H9 (cell line): Measurements from ENCODE around the gene PTPRS. TPM values are rescaled to one million over a fixed set of nuclear protein-coding genes. Genes with fewer than 3 reads are reported as not detected.

Experiments used
- DNase-seq: peaks from one replicate; pipeline ENCODE4 v3.0.0-alpha.2; 2017
- H2AFZ ChIP-seq: one replicate; pipeline ENCODE4 v1.6.1; 2013; ENCODE audit warnings: mild to moderate bottlenecking, low read length, control low read depth, moderate library complexity
- H2AK5ac ChIP-seq: 2 replicates; pipeline ENCODE4 v1.6.1; 2013; ENCODE audit warnings: low read length, control low read depth, mixed read lengths; ENCODE audit not compliant: insufficient read length
- H2BK120ac ChIP-seq: one replicate; pipeline ENCODE4 v1.6.1; 2013; ENCODE audit warnings: low read depth, mild to moderate bottlenecking, low read length, control low read depth, inconsistent platforms; ENCODE audit not compliant: poor library complexity, severe bottlenecking
- H2BK12ac ChIP-seq: 2 replicates; pipeline ENCODE4 v1.6.1; 2013; ENCODE audit warnings: low read length, control low read depth, mixed read lengths, low read depth; ENCODE audit not compliant: insufficient read length
- H2BK15ac ChIP-seq: 2 replicates; pipeline ENCODE4 v1.6.1; 2013; ENCODE audit warnings: low read depth, low read length, control low read depth
- H2BK20ac ChIP-seq: one replicate; pipeline ENCODE4 v1.6.1; 2013; ENCODE audit warnings: low read depth, mild to moderate bottlenecking, low read length, control low read depth, inconsistent platforms; ENCODE audit not compliant: poor library complexity, severe bottlenecking
- H2BK5ac ChIP-seq: 2 replicates; pipeline ENCODE4 v1.6.1; 2013; ENCODE audit warnings: low read length, control low read depth, mixed read lengths; ENCODE audit not compliant: insufficient read length
- H3K14ac ChIP-seq: 2 replicates; pipeline ENCODE4 v1.6.1; 2013; ENCODE audit warnings: low read length, control low read depth; ENCODE audit not compliant: insufficient read depth
- H3K18ac ChIP-seq: 2 replicates; pipeline ENCODE4 v1.6.1; 2013; ENCODE audit warnings: low read depth, mild to moderate bottlenecking, mixed read lengths, low read length, control low read depth; ENCODE audit not compliant: insufficient read length
- H3K23ac ChIP-seq: 2 replicates; pipeline ENCODE4 v1.6.1; 2013; ENCODE audit warnings: low read length, control low read depth, mixed read lengths, low read depth; ENCODE audit not compliant: insufficient read length
- H3K23me2 ChIP-seq: 2 replicates; pipeline ENCODE4 v1.6.1; 2013; ENCODE audit warnings: low read depth, mild to moderate bottlenecking, mixed read lengths, low read length, control low read depth; ENCODE audit not compliant: insufficient read length, poor library complexity, severe bottlenecking
- H3K27ac ChIP-seq: 2 replicates; pipeline ENCODE4 v1.5.1; 2013; ENCODE audit warnings: low read length, control low read depth, mixed read lengths, low read depth; ENCODE audit not compliant: insufficient read length
- H3K27me3 ChIP-seq: 2 replicates; pipeline ENCODE4 v1.6.1; 2013; ENCODE audit warnings: low read length, control low read depth, inconsistent platforms; ENCODE audit not compliant: insufficient read depth
- H3K4ac ChIP-seq: 2 replicates; pipeline ENCODE4 v1.6.1; 2013; ENCODE audit warnings: low read depth, mild to moderate bottlenecking, control low read depth, inconsistent platforms, low read length, moderate library complexity
- H3K4me1 ChIP-seq: 2 replicates; pipeline ENCODE4 v1.6.1; 2013; ENCODE audit warnings: low read length, control low read depth, inconsistent platforms; ENCODE audit not compliant: insufficient read depth
- H3K4me2 ChIP-seq: 2 replicates; pipeline ENCODE4 v1.6.1; 2013; ENCODE audit warnings: low read length, control low read depth, mixed read lengths; ENCODE audit not compliant: insufficient read length, insufficient read depth
- H3K56ac ChIP-seq: 2 replicates; pipeline ENCODE4 v1.6.1; 2013; ENCODE audit warnings: low read depth, mild to moderate bottlenecking, mixed read lengths, low read length, control low read depth; ENCODE audit not compliant: insufficient read length
- H3K79me1 ChIP-seq: 2 replicates; pipeline ENCODE4 v1.6.1; 2013; ENCODE audit warnings: low read depth, mild to moderate bottlenecking, moderate library complexity, low read length, control low read depth, inconsistent platforms; ENCODE audit not compliant: insufficient read depth, poor library complexity, severe bottlenecking
- H3K79me2 ChIP-seq: 2 replicates; pipeline ENCODE4 v1.6.1; 2013; ENCODE audit warnings: low read length, control low read depth, inconsistent platforms; ENCODE audit not compliant: insufficient read depth
- H3K9ac ChIP-seq: 2 replicates; pipeline ENCODE4 v1.6.1; 2013; ENCODE audit warnings: low read length, control low read depth, mixed read lengths; ENCODE audit not compliant: insufficient read length; ENCODE audit errors: extremely low read depth
- H3K9me3 ChIP-seq: one replicate; pipeline ENCODE4 v1.6.1; 2013; ENCODE audit warnings: low read depth, low read length, inconsistent platforms; ENCODE audit not compliant: control insufficient read depth
- H3T11ph ChIP-seq: one replicate; pipeline ENCODE4 v1.6.1; 2013; ENCODE audit warnings: mild to moderate bottlenecking, low read length, control low read depth, inconsistent platforms
- H4K20me1 ChIP-seq: one replicate; pipeline ENCODE4 v1.6.1; 2013; ENCODE audit not compliant: control insufficient read depth, insufficient read length, insufficient read depth
- H4K5ac ChIP-seq: 2 replicates; pipeline ENCODE4 v1.6.1; 2013; ENCODE audit warnings: low read depth, mild to moderate bottlenecking, mixed read lengths, low read length, control low read depth; ENCODE audit not compliant: insufficient read length
- H4K8ac ChIP-seq: replicated peaks from 2 replicates; pipeline ENCODE4 v1.6.1; 2013; ENCODE audit warnings: low read length, control low read depth, mixed read lengths, low read depth; ENCODE audit not compliant: insufficient read length
- H4K91ac ChIP-seq: 2 replicates; pipeline ENCODE4 v1.6.1; 2013; ENCODE audit warnings: low read depth, mild to moderate bottlenecking, moderate library complexity, mixed read lengths, low read length, control low read depth; ENCODE audit not compliant: insufficient read length
- H3K27ac Mint-ChIP-seq, 3 experiments: 2 replicates in 2 of 3; 3 replicates in 1 of 3; pipeline ENCODE4 v1.8.0; 2020 to 2021; ENCODE audit warnings: mixed read lengths in 3 of 3, mild to moderate bottlenecking in 1 of 3, moderate library complexity in 1 of 3
- H3K27me3 Mint-ChIP-seq: 2 replicates; pipeline ENCODE4 v1.8.0; 2021; ENCODE audit warnings: low read depth, mild to moderate bottlenecking, moderate library complexity, mixed read lengths
- H3K36me3 Mint-ChIP-seq, 3 experiments: 2 replicates in 2 of 3; 3 replicates in 1 of 3; pipeline ENCODE4 v1.8.0; 2020 to 2021; ENCODE audit warnings: low read depth in 3 of 3, mixed read lengths in 3 of 3; ENCODE audit not compliant: insufficient read depth in 1 of 3
- H3K4me1 Mint-ChIP-seq, 2 experiments: 2 replicates each; pipeline ENCODE4 v1.8.0; 2020; ENCODE audit warnings: mixed read lengths in 2 of 2
- H3K4me3 Mint-ChIP-seq, 2 experiments: 2 replicates in 1 of 2; 3 replicates in 1 of 2; pipeline ENCODE4 v1.8.0; 2020 to 2021; ENCODE audit warnings: mild to moderate bottlenecking in 2 of 2, mixed read lengths in 2 of 2, moderate library complexity in 1 of 2
- H3K9me3 Mint-ChIP-seq, 2 experiments: 2 replicates in 1 of 2; 3 replicates in 1 of 2; pipeline ENCODE4 v1.8.0; 2020; ENCODE audit warnings: mild to moderate bottlenecking in 2 of 2, mixed read lengths in 2 of 2, moderate library complexity in 1 of 2
- CTCF ChIP-seq: fragments of 200-600 bp; sonication (generic); conservative IDR thresholded peaks from 3 replicates; pipeline ENCODE4 v1.8.0; 2021; ENCODE audit warnings: antibody characterized with exemption, mild to moderate bottlenecking
- WGBS: extraction: QIAGEN DNeasy Blood & Tissue Kit; methylation state at CpG from one replicate; pipeline ENCODE4 v1.1.7; 2013; ENCODE audit warnings: missing lambda C conversion rate, low lambda C conversion rate, mixed read lengths; ENCODE audit not compliant: insufficient read length; ENCODE audit errors: extremely low coverage; 5-methylcytosine and 5-hydroxymethylcytosine counted together
- total RNA-seq: library from RNA; stranded (reverse); gene quantifications from 2 replicates; pipeline ENCODE4 v1.2.1, GENCODE V29; 2021

PTPRS gene
- total RNA-seq, 1 experiment from 2014 or later = 186 TPM

GRCh38 chr19:5309438-5310204 lies 31.0 kb downstream of the PTPRS start:
- H3K27ac ChIP-seq = no peak overlapping the region

More at GRCh38 chr19:5309438-5310204, 31.0 kb downstream of the PTPRS start:
- no peaks in the 10 kb centered on the region; the same call in 1 of the 2 replicates for H3K4me1 ChIP-seq
- H3K23ac ChIP-seq = no peak overlapping the region
- TF ChIP-seq CTCF = peak; percentile 40; the same call in 2 of the 3 replicates
- H4K20me1 ChIP-seq = peaks cover 2% of the 10 kb centered on the region
- H4K8ac ChIP-seq = no peak overlapping the region
- no peak overlapping the region for H2AK5ac ChIP-seq
- H3K4ac ChIP-seq = no peak overlapping the region
- H2BK15ac ChIP-seq = no peak overlapping the region
- no peaks in the 10 kb centered on the region for H3K27me3 Mint-ChIP-seq
- no peak overlapping the region; a peak in 1 of 5 replicates for H3K4me3 Mint-ChIP-seq
- no peak overlapping the region for H4K91ac ChIP-seq
- no peak overlapping the region for H3K9ac ChIP-seq
- no peak overlapping the region for H2AFZ ChIP-seq
- no CpG with 5 or more reads among the region's 17 CpGs for WGBS
- H3K14ac ChIP-seq = no peak overlapping the region
- H3K4me1 Mint-ChIP-seq = peaks cover 14 to 19% of the 10 kb centered on the region in 2 experiments
- H3K9me3 ChIP-seq = no peaks in the 10 kb centered on the region
- peak overlapping the region in 2 of 3 experiments; percentile 43 to 87; a peak in 3 of 7 replicates for H3K27ac Mint-ChIP-seq
- H3K36me3 Mint-ChIP-seq = peaks cover 9 to 18% (median 12%) of the 10 kb centered on the region in 3 experiments; a peak in 5 of 7 replicates
- H2BK5ac ChIP-seq = no peak overlapping the region
- no peak overlapping the region for H3T11ph ChIP-seq
- H3K9me3 Mint-ChIP-seq = no peaks in the 10 kb centered on the region
- H3K4me2 ChIP-seq = no peak overlapping the region
- DNase-seq = peak; percentile 67
- H2BK120ac ChIP-seq = no peak overlapping the region
- H3K23me2 ChIP-seq = no peaks in the 10 kb centered on the region
- no peak overlapping the region for H3K56ac ChIP-seq
- H3K79me2 ChIP-seq = peaks cover 6% of the 10 kb centered on the region; the same call in 1 of the 2 replicates
- no peak overlapping the region for H4K5ac ChIP-seq
- H3K79me1 ChIP-seq = peaks cover 15% of the 10 kb centered on the region
- H3K27me3 ChIP-seq = no peaks in the 10 kb centered on the region
- no peak overlapping the region for H3K18ac ChIP-seq
- no peak overlapping the region for H2BK12ac ChIP-seq
- H2BK20ac ChIP-seq = no peak overlapping the region
